Measurements from ENCODE around the gene SEPTIN5.

SEPTIN5 gene

GRCh38 chr22:19714312-19715187, at the start of gene SEPTIN5:
Gene SEPTIN5, plus strand, starts transcription at chr22:19714503. Its CDS starts 86 bp downstream, at chr22:19714589.
- POLR2A ChIA-PET (ENCODE audit: low non-redundant PET) = no interaction called here
- CTCF ChIA-PET = interaction anchor here (0.9 to 1.1 kb wide), 2 partner anchors 85 to 182 kb away, joined by 3 to 4 read pairs; no protein-coding TSS in a partner anchor
- peak within 1 kb of the TSS; percentile 31 for H3K27ac ChIP-seq
- TF ChIP-seq, protein P1, sequence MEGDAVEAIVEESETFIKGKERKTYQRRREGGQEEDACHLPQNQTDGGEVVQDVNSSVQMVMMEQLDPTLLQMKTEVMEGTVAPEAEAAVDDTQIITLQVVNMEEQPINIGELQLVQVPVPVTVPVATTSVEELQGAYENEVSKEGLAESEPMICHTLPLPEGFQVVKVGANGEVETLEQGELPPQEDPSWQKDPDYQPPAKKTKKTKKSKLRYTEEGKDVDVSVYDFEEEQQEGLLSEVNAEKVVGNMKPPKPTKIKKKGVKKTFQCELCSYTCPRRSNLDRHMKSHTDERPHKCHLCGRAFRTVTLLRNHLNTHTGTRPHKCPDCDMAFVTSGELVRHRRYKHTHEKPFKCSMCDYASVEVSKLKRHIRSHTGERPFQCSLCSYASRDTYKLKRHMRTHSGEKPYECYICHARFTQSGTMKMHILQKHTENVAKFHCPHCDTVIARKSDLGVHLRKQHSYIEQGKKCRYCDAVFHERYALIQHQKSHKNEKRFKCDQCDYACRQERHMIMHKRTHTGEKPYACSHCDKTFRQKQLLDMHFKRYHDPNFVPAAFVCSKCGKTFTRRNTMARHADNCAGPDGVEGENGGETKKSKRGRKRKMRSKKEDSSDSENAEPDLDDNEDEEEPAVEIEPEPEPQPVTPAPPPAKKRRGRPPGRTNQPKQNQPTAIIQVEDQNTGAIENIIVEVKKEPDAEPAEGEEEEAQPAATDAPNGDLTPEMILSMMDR (conservative IDR thresholded peaks at IDR 0.05; ENCODE audit: low read depth) = no peak
- no peak for DNase-seq (ENCODE audit: low spot score)

GRCh38 chr22:19664951-19665783, 49.1 kb upstream of the SEPTIN5 start:
- H3K27ac ChIP-seq = no peak overlapping the region
- POLR2A ChIA-PET (ENCODE audit: low non-redundant PET) = no interaction called here
- CTCF ChIA-PET = no interaction called here
- TF ChIP-seq, protein P1 (conservative IDR thresholded peaks at IDR 0.05; ENCODE audit: low read depth) = no peak
- no peak for DNase-seq (ENCODE audit: low spot score)

GRCh38 chr22:19665784-19666672, 48.3 kb upstream of the SEPTIN5 start:
- TF ChIP-seq, protein P1 (conservative IDR thresholded peaks at IDR 0.05; ENCODE audit: low read depth) = no peak
- no peak overlapping the region for H3K27ac ChIP-seq
- POLR2A ChIA-PET (ENCODE audit: low non-redundant PET) = no interaction called here
- no peak for DNase-seq (ENCODE audit: low spot score)
- CTCF ChIA-PET = interaction anchor here (0.5 kb wide), 1 partner anchor 14 kb away, joined by 4 read pairs; no protein-coding TSS in a partner anchor

DNA sequence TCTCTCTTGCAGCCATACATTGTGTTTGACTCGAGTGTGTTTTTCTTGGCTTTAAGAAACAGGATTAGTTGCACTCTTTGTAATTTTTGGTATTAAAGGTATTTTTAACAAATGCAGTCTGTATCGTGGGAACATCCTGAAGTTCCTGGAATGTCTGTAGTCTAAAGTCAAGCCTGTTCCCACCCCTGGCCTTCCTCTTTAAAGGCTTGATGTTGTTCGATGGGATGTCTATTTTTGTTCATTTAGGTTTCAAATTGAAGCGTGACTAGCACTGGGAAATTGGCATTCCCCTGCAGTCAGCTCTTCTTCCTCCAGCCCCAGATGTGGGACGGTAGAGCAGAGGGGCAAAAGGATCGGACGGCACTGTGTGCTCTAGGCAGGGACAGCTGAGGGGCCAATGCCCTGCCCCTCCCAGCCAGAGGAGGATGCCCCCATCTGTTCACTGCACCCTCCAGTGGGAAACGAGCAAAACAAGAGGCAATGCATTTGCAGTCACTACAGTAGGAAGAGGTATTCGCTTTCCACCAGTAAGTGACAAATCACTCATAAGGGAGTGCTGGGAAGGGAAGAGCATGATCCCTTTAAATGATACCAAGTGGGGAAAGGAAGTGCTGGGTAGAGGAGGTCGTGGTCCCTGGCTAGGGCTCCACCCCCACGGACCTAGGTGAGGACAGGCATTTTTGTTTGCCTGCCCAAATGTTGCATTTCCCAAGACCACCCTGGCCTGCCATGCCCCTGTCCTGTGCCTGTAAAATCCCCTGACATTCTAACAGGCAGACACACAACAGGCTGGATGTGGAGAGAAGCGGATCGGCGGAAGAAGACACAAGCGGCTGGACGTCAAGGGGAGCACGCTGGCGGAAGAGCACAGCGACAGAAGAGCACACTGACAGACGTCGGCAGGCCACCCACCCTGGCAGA, 47.4 kb upstream of the SEPTIN5 start:
- H3K27ac ChIP-seq = no peak overlapping the region
- ChIA-PET CTCF (interaction anchor here (0.5 kb wide), 1 partner anchor 13 kb away, joined by 4 read pairs; no protein-coding TSS in a partner anchor), POLR2A (ENCODE audit: low non-redundant PET) (no interaction called here)
- DNase-seq (ENCODE audit: low spot score) = no peak
- TF ChIP-seq, protein P1 (conservative IDR thresholded peaks at IDR 0.05; ENCODE audit: low read depth) = no peak

GRCh38 chr22:19667872-19668740, 46.2 kb upstream of the SEPTIN5 start:
- CTCF ChIA-PET = no interaction called here
- DNase-seq (ENCODE audit: low spot score) = no peak
- no peak overlapping the region for H3K27ac ChIP-seq
- TF ChIP-seq, protein P1 (conservative IDR thresholded peaks at IDR 0.05; ENCODE audit: low read depth) = no peak
- POLR2A ChIA-PET (ENCODE audit: low non-redundant PET) = no interaction called here

Measured in RWPE1 (cell line).